Naive B cell (primary cell): ENCODE measurements around the gene PACS1. TPM values are rescaled to one million over a fixed set of nuclear protein-coding genes. Genes with fewer than 3 reads are reported as not detected.

Experiments used
- ATAC-seq, 2 donors: fragments of 150-1000 bp; cut with Tn5 transposase; 2 replicates each; pipeline ENCODE4 v1.10.0; 2021; ENCODE audit warnings: low read depth in 2 of 2, mild to moderate bottlenecking in 2 of 2, moderate library complexity in 2 of 2
- DNase-seq: peaks from one replicate; pipeline ENCODE4 v3.0.0; 2022
- H3K27ac Mint-ChIP-seq, 6 donors: one replicate each; pipeline ENCODE4 v1.8.0; 2020 to 2022; ENCODE audit warnings: mild to moderate bottlenecking in 6 of 6, mixed read lengths in 6 of 6, moderate library complexity in 5 of 6, inconsistent platforms in 2 of 6
- H3K27me3 Mint-ChIP-seq, 3 donors: one replicate each; pipeline ENCODE4 v1.8.0; 2021 to 2022; ENCODE audit warnings: mixed read lengths in 3 of 3, mild to moderate bottlenecking in 1 of 3
- H3K36me3 Mint-ChIP-seq, 2 donors: one replicate each; pipeline ENCODE4 v1.8.0; 2020 to 2022; ENCODE audit warnings: mixed read lengths in 2 of 2, inconsistent platforms in 1 of 2, mild to moderate bottlenecking in 1 of 2
- H3K4me1 Mint-ChIP-seq, 3 donors: one replicate each; pipeline ENCODE4 v1.8.0; 2020 to 2022; ENCODE audit warnings: mixed read lengths in 3 of 3, inconsistent platforms in 1 of 3, mild to moderate bottlenecking in 1 of 3, moderate library complexity in 1 of 3
- H3K4me3 Mint-ChIP-seq, 8 donors: one replicate each; pipeline ENCODE4 v1.8.0; 2020 to 2022; ENCODE audit warnings: mild to moderate bottlenecking in 8 of 8, mixed read lengths in 8 of 8, moderate library complexity in 8 of 8, inconsistent platforms in 2 of 8
- H3K9me3 Mint-ChIP-seq, 7 donors: one replicate each; pipeline ENCODE4 v1.8.0; 2020 to 2022; ENCODE audit warnings: mixed read lengths in 7 of 7, mild to moderate bottlenecking in 5 of 7, inconsistent platforms in 2 of 7, moderate library complexity in 1 of 7
- polyA plus RNA-seq, 6 donors: library from polyadenylated mRNA; unstranded; fragments of 300-500 nt; fragmentation: Illumina TruSeq; gene quantifications; one replicate each; pipeline ENCODE4 v1.2.3, GENCODE V29; 2021; ENCODE audit warnings: low read depth in 6 of 6

PACS1 gene
- polyA plus RNA-seq, 6 donors from 2014 or later: 44.3 to 133 (median 57.3) TPM

- DNase-seq (no peak), ATAC-seq (no peak)
- peaks cover 11 to 16% (median 13%) of the 10 kb centered on the region in 3 donors for H3K4me1 Mint-ChIP-seq
- H3K27ac Mint-ChIP-seq: peak overlapping the region in 1 of 6 donors; percentile 82
- no peaks in the 10 kb centered on the region for H3K36me3 Mint-ChIP-seq
- peaks cover 0 to 24% (median under 1%) of the 10 kb centered on the region in 3 donors for H3K27me3 Mint-ChIP-seq
- H3K4me3 Mint-ChIP-seq: no peak overlapping the region
- H3K9me3 Mint-ChIP-seq: no peaks in the 10 kb centered on the region
Observed at GRCh38 chr11:66042996-66043906, 26.8 kb upstream of the PACS1 start.

- DNase-seq (no peak), ATAC-seq (no peak)
- peaks cover 19 to 22% (median 21%) of the 10 kb centered on the region in 3 donors for H3K4me1 Mint-ChIP-seq
- peaks cover 0 to 24% (median 8%) of the 10 kb centered on the region in 3 donors for H3K27me3 Mint-ChIP-seq
- H3K36me3 Mint-ChIP-seq: no peaks in the 10 kb centered on the region
- no peaks in the 10 kb centered on the region for H3K9me3 Mint-ChIP-seq
- H3K4me3 Mint-ChIP-seq: peak overlapping the region in 4 of 8 donors; percentile 0 to 54 (median 41)
- H3K27ac Mint-ChIP-seq: peak overlapping the region in 4 of 6 donors; percentile 49 to 65 (median 58)
Observed at GRCh38 chr11:66044757-66045156, 25.3 kb upstream of the PACS1 start.

GRCh38 chr11:66045177-66045639 is 24.9 kb upstream of the PACS1 start:
- H3K36me3 Mint-ChIP-seq: no peaks in the 10 kb centered on the region
- peaks cover 0 to 1% (median 0%) of the 10 kb centered on the region in 7 donors for H3K9me3 Mint-ChIP-seq
- peaks cover 0 to 22% (median 8%) of the 10 kb centered on the region in 3 donors for H3K27me3 Mint-ChIP-seq
- H3K27ac Mint-ChIP-seq: peak overlapping the region in 2 of 6 donors; percentile 49 to 61
- H3K4me3 Mint-ChIP-seq: peak overlapping the region in 3 of 8 donors; percentile 38 to 54 (median 44)
- peaks cover 19 to 22% (median 21%) of the 10 kb centered on the region in 3 donors for H3K4me1 Mint-ChIP-seq
- peak; percentile 97 to 98 for ATAC-seq
- peak; percentile 82 for DNase-seq

GRCh38 chr11:66046901-66047300 is 23.2 kb upstream of the PACS1 start:
- Mint-ChIP-seq H3K4me1 (peaks cover 30 to 33% (median 33%) of the 10 kb centered on the region in 3 donors), H3K4me3 (no peak overlapping the region), H3K9me3 (peaks cover 0 to 1% (median 0%) of the 10 kb centered on the region in 7 donors), H3K36me3 (no peaks in the 10 kb centered on the region), H3K27me3 (peaks cover 0 to 19% (median 8%) of the 10 kb centered on the region in 3 donors), H3K27ac (no peak overlapping the region)
- DNase-seq: no peak
- ATAC-seq: no peak

- H3K27me3 Mint-ChIP-seq: peaks cover 0 to 19% (median 8%) of the 10 kb centered on the region in 3 donors
- H3K4me3 Mint-ChIP-seq: peak overlapping the region in 2 of 8 donors; percentile 25 to 44
- DNase-seq (no peak), ATAC-seq (no peak)
- H3K9me3 Mint-ChIP-seq: peaks cover 0 to 1% (median 0%) of the 10 kb centered on the region in 7 donors
- H3K27ac Mint-ChIP-seq: no peak overlapping the region
- H3K4me1 Mint-ChIP-seq: peaks cover 35 to 42% (median 40%) of the 10 kb centered on the region in 3 donors
- no peaks in the 10 kb centered on the region for H3K36me3 Mint-ChIP-seq
Observed at GRCh38 chr11:66047541-66048365, 22.3 kb upstream of the PACS1 start.

- ATAC-seq (no peak), DNase-seq (no peak)
- Mint-ChIP-seq H3K4me3 (peak within 1 kb of the TSS in 7 of 8 donors; percentile 29 to 74 (median 41)), H3K4me1 (peaks cover 45 to 47% (median 47%) of the 10 kb centered on the region in 3 donors), H3K36me3 (no peaks in the 10 kb centered on the region), H3K27ac (peak within 1 kb of the TSS in 2 of 6 donors; percentile 18 to 26), H3K9me3 (peaks cover 0 to 1% (median 0%) of the 10 kb centered on the region in 7 donors), H3K27me3 (peaks cover 0 to 19% (median 8%) of the 10 kb centered on the region in 3 donors)
Observed at GRCh38 chr11:66048547-66049323, 21.3 kb upstream of the PACS1 start, which contains the start of gene GAL3ST3. GAL3ST3 (minus strand) TSS chr11:66049161; CDS start chr11:66045415, 3,746 bp downstream.

- peaks cover 0 to 1% (median 0%) of the 10 kb centered on the region in 7 donors for H3K9me3 Mint-ChIP-seq
Observed at GRCh38 chr11:66050581-66051231, 19.4 kb upstream of the PACS1 start.

GRCh38 chr11:66051371-66051765 is 18.7 kb upstream of the PACS1 start:
- Mint-ChIP-seq H3K9me3 (peaks cover 0 to 1% (median 0%) of the 10 kb centered on the region in 7 donors), H3K4me1 (peaks cover 36 to 38% (median 38%) of the 10 kb centered on the region in 3 donors), H3K4me3 (peak overlapping the region; percentile 92 to 100 (median 98)), H3K27ac (peak overlapping the region; percentile 26 to 97 (median 90)), H3K27me3 (peaks cover 0 to 19% (median 8%) of the 10 kb centered on the region in 3 donors), H3K36me3 (peaks cover 0 to 5% of the 10 kb centered on the region in 2 donors)
- no peak for ATAC-seq
- DNase-seq: no peak

More at GRCh38 chr11:66050581-66051231, 19.4 kb upstream of the PACS1 start:
- H3K27me3 Mint-ChIP-seq: peaks cover 0 to 19% (median 8%) of the 10 kb centered on the region in 3 donors
- H3K4me1 Mint-ChIP-seq: peaks cover 39% of the 10 kb centered on the region in 3 donors
- DNase-seq (no peak), ATAC-seq (no peak)
- H3K27ac Mint-ChIP-seq: peak overlapping the region in 3 of 6 donors; percentile 72 to 96 (median 90)
- peak overlapping the region; percentile 92 to 100 (median 98) for H3K4me3 Mint-ChIP-seq
- H3K36me3 Mint-ChIP-seq: peaks cover 0 to 4% of the 10 kb centered on the region in 2 donors

GRCh38 chr11:66051766-66052663 is 18.1 kb upstream of the PACS1 start, which contains the start of gene SF3B2:
SF3B2 (plus strand) TSS chr11:66052364; CDS start chr11:66052385, 21 bp downstream.
- peak within 1 kb of the TSS; percentile 92 to 100 (median 99) for H3K4me3 Mint-ChIP-seq
- peak; percentile 95 for DNase-seq
- H3K27me3 Mint-ChIP-seq: peaks cover 0 to 19% (median 8%) of the 10 kb centered on the region in 3 donors
- H3K4me1 Mint-ChIP-seq: peaks cover 36 to 38% (median 38%) of the 10 kb centered on the region in 3 donors
- H3K36me3 Mint-ChIP-seq: peaks cover 1 to 9% of the 10 kb centered on the region in 2 donors
- peaks cover 0 to 1% (median 0%) of the 10 kb centered on the region in 7 donors for H3K9me3 Mint-ChIP-seq
- peak; percentile 93 for ATAC-seq
- H3K27ac Mint-ChIP-seq: peak within 1 kb of the TSS; percentile 95 to 99 (median 97)

GRCh38 chr11:66052664-66052982 is 17.4 kb upstream of the PACS1 start:
- no peak for DNase-seq
- peaks cover 0 to 18% (median 8%) of the 10 kb centered on the region in 3 donors for H3K27me3 Mint-ChIP-seq
- peaks cover 36 to 38% (median 38%) of the 10 kb centered on the region in 3 donors for H3K4me1 Mint-ChIP-seq
- ATAC-seq: no peak
- H3K27ac Mint-ChIP-seq: peak overlapping the region; percentile 92 to 99 (median 96)
- H3K4me3 Mint-ChIP-seq: peak overlapping the region; percentile 92 to 100 (median 99)
- peaks cover 0 to 1% (median 0%) of the 10 kb centered on the region in 7 donors for H3K9me3 Mint-ChIP-seq
- peaks cover 6 to 9% of the 10 kb centered on the region in 2 donors for H3K36me3 Mint-ChIP-seq

GRCh38 chr11:66055021-66055420 is 15.1 kb upstream of the PACS1 start:
- H3K4me1 Mint-ChIP-seq: peaks cover 30 to 37% (median 31%) of the 10 kb centered on the region in 3 donors
- H3K4me3 Mint-ChIP-seq: peak overlapping the region in 1 of 8 donors; percentile 84
- H3K9me3 Mint-ChIP-seq: peaks cover 0 to 1% (median 0%) of the 10 kb centered on the region in 7 donors
- H3K36me3 Mint-ChIP-seq: peaks cover 11 to 19% of the 10 kb centered on the region in 2 donors
- ATAC-seq: no peak
- DNase-seq: no peak
- H3K27me3 Mint-ChIP-seq: no peaks in the 10 kb centered on the region
- peak overlapping the region in 2 of 6 donors; percentile 60 to 77 for H3K27ac Mint-ChIP-seq
